AG04449 (cell line): ENCODE measurements around the gene RNF111.

Source experiments
- CTCF ChIA-PET: fragments of 350-600 bp; formaldehyde crosslinking; extraction: SDS; loops from one replicate; lab custom pipeline; 2021; ENCODE audit warnings: antibody characterized with exemption; lab: Yijun Ruan, JAX
- POLR2A ChIA-PET: fragments of 400-600, 350-600 bp; formaldehyde crosslinking; extraction: SDS; loops from one replicate; lab custom pipeline; 2020; ENCODE audit warnings: antibody characterized with exemption, inconsistent platforms; lab: Yijun Ruan, JAX
- DNase-seq: peaks from one replicate; pipeline ENCODE4 v3.0.0-alpha.2; 2010; ENCODE audit warnings: low read depth, low spot score
- H3K4me3 ChIP-seq: 2 replicates; pipeline ENCODE4 v1.5.1; 2011; ENCODE audit warnings: low read depth, mild to moderate bottlenecking, control low read depth, low read length
- CTCF ChIP-seq: IDR thresholded peaks from one replicate; pipeline ENCODE4 v1.5.1; 2011; ENCODE audit warnings: mild to moderate bottlenecking, moderate library complexity, low read length, control low read depth, inconsistent platforms; ENCODE audit not compliant: insufficient read depth; ENCODE audit errors: missing control alignments

Gene RNF111

GRCh38 chr15:58980351-58980939, 7.0 kb upstream of the RNF111 start:
- no peak for DNase-seq
- TF ChIP-seq CTCF: peak; percentile 21
- CTCF ChIA-PET: interaction anchor here (0.6 to 3.3 kb wide), 23 partner anchors 8 to 771 kb away, joined by 3 to 32 read pairs (median 3); no protein-coding TSS in a partner anchor
- no peak overlapping the region for H3K4me3 ChIP-seq
- POLR2A ChIA-PET: no interaction called here

GRCh38 chr15:58981808-58982475, 5.5 kb upstream of the RNF111 start:
- no peak overlapping the region for H3K4me3 ChIP-seq
- POLR2A ChIA-PET: no interaction called here

GRCh38 chr15:58983261-58983660, 4.2 kb upstream of the RNF111 start:
- ChIA-PET CTCF (interaction anchor here (1.0 to 3.1 kb wide), 4 partner anchors 27 to 546 kb away, joined by 3 to 15 read pairs (median 4); no protein-coding TSS in a partner anchor), POLR2A (no interaction called here)
- no peak for TF ChIP-seq CTCF
- no peak overlapping the region for H3K4me3 ChIP-seq
- no peak for DNase-seq

More at GRCh38 chr15:58981808-58982475, 5.5 kb upstream of the RNF111 start:
- no peak for TF ChIP-seq CTCF
- DNase-seq: no peak
- CTCF ChIA-PET: interaction anchor here (1.0 to 3.1 kb wide), 2 partner anchors 13 to 547 kb away, joined by 3 to 15 read pairs; no protein-coding TSS in a partner anchor

- no peak for DNase-seq
- ChIA-PET CTCF (interaction anchor here (1.2 to 3.2 kb wide), 4 partner anchors 18 to 544 kb away, joined by 3 to 18 read pairs (median 4); no protein-coding TSS in a partner anchor), POLR2A (no interaction called here)
- H3K4me3 ChIP-seq: no peak overlapping the region
- no peak for TF ChIP-seq CTCF
These were observed 2.0 kb upstream of the RNF111 start for GRCh38 chr15:58985443-58985842.

GRCh38 chr15:58987036-58987435, 427 bp upstream of the RNF111 start:
- CTCF ChIA-PET: interaction anchor here (0.8 to 3.2 kb wide), 4 partner anchors 17 to 542 kb away, joined by 3 to 18 read pairs (median 4); no protein-coding TSS in a partner anchor
- peak overlapping the region; percentile 99 for H3K4me3 ChIP-seq
- POLR2A ChIA-PET: no interaction called here
- no peak for TF ChIP-seq CTCF
- no peak for DNase-seq
